Activated CD8-positive, alpha-beta memory T cell treated with anti-CD3 and anti-CD28 coated beads, Interleukin-2, amount 50 U/mL, for 48 hours (primary cell): ENCODE results near the gene DOCK10.
"Not testable (repeated sequence)": the region's sequence is repeated elsewhere in the genome, so short reads cannot be mapped to it uniquely, and the experiment has no call there.

Experiments
- DNase-seq: peaks from one replicate; pipeline ENCODE4 v3.0.0-alpha.2; 2020

DOCK10 gene

GRCh38 chr2:225041851-225042799 lies at the start of gene DOCK10:
TSS of gene DOCK10 (minus strand) at chr2:225042468. CDS start at chr2:225042374, 94 bp downstream.
- peak; percentile 81 for DNase-seq

- DNase-seq = no peak
Measured at GRCh38 chr2:225091336-225091735, 49.1 kb upstream of the DOCK10 start.

GRCh38 chr2:225090746-225091145 lies 48.5 kb upstream of the DOCK10 start:
- no peak for DNase-seq

- DNase-seq = no peak
Measured at GRCh38 chr2:225086915-225087314, 44.6 kb upstream of the DOCK10 start.

GRCh38 chr2:225086439-225086838 lies 44.2 kb upstream of the DOCK10 start:
- DNase-seq = no peak

- DNase-seq = no peak
Measured at GRCh38 chr2:225083276-225083675, 41.0 kb upstream of the DOCK10 start.

- DNase-seq = no peak
Measured at GRCh38 chr2:225076125-225076524, 33.9 kb upstream of the DOCK10 start.

- DNase-seq = no peak
Measured at GRCh38 chr2:225074919-225075681, 32.8 kb upstream of the DOCK10 start.

GRCh38 chr2:225074366-225074765 lies 32.1 kb upstream of the DOCK10 start:
- DNase-seq = no peak

GRCh38 chr2:225073198-225073597 lies 30.9 kb upstream of the DOCK10 start:
- DNase-seq = no peak

GRCh38 chr2:225072444-225072843 lies 30.2 kb upstream of the DOCK10 start:
- DNase-seq = no peak

- DNase-seq = no peak
Measured at GRCh38 chr2:225070811-225071210, 28.5 kb upstream of the DOCK10 start.

- no peak for DNase-seq
Measured at GRCh38 chr2:225069966-225070365, 27.7 kb upstream of the DOCK10 start.

GRCh38 chr2:225069477-225069876 lies 27.2 kb upstream of the DOCK10 start:
- DNase-seq = no peak

GRCh38 chr2:225065882-225066281 lies 23.6 kb upstream of the DOCK10 start:
- no peak for DNase-seq

- DNase-seq = no peak
Measured at GRCh38 chr2:225064928-225065327, 22.7 kb upstream of the DOCK10 start.

- no peak for DNase-seq
Measured at GRCh38 chr2:225064362-225064761, 22.1 kb upstream of the DOCK10 start.

GRCh38 chr2:225056330-225057073 lies 14.2 kb upstream of the DOCK10 start:
- DNase-seq = no peak

GRCh38 chr2:225055714-225056113 lies 13.4 kb upstream of the DOCK10 start:
- no peak for DNase-seq

GRCh38 chr2:225052703-225053102 lies 10.4 kb upstream of the DOCK10 start:
- DNase-seq = no peak

GRCh38 chr2:225047502-225047901 lies 5.2 kb upstream of the DOCK10 start:
- DNase-seq = not testable (repeated sequence)

- DNase-seq = no peak
Measured at GRCh38 chr2:225042800-225043167, 516 bp upstream of the DOCK10 start.

- peak; percentile 83 for DNase-seq
Measured at GRCh38 chr2:225041207-225041850, 939 bp downstream of the DOCK10 start.
